ENCODE measurements around the gene ELP4. TPM values are rescaled to one million over a fixed set of nuclear protein-coding genes. Genes with fewer than 3 reads are reported as not detected.
A peak's percentile ranks its signal among the peaks of the same experiment; 100 is the strongest.

Gene ELP4
- total and polyA plus RNA-seq, 9 of the 15 experiments (the other 6 are each of a cell fraction or from before 2014, with no cell fraction given): 24.1 to 60.3 (median 38.7) TPM

DNA sequence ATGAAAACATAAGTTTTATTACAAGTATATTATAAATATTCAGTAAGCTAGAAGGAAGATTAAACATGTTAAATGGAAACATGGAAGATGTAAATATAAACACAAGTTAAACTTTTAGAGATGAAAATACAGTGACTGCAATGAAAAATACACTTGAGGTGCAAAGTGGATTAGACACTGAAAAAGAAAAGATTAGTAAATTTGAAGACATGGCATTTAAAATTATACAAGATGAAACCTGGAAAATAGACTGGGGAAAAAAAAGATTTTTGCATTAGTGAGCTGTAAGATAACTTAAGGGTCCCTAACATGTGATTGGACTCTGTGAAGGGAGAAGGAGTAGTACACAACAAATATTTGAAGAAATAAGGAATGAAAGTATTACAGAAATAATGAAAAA is 33.3 kb downstream of the ELP4 start:
- Histone ChIP-seq H3K9me1 (ENCODE audit: control insufficient read depth, insufficient read depth, low read length) (no peaks in the 10 kb centered on the region), H3K27me3 (ENCODE audit: control insufficient read depth in 2 of 2, insufficient read depth in 2 of 2, low read length in 2 of 2) (no peaks in the 10 kb centered on the region), H3K4me1 (replicated peaks in 1 of 2; ENCODE audit: control insufficient read depth in 2 of 2, insufficient read depth in 2 of 2, low read length in 2 of 2) (no peaks in the 10 kb centered on the region), H2AFZ (ENCODE audit: low read depth, low read length) (no peak overlapping the region), H3K4me2 (ENCODE audit: insufficient read depth, low read length) (no peak overlapping the region), H3K79me2 (ENCODE audit: control insufficient read depth, insufficient read depth, low read length) (no peaks in the 10 kb centered on the region), H3K27ac (ENCODE audit: extremely low read depth, low read depth, low read length) (no peak overlapping the region), H3K4me3 (no peak overlapping the region), H3K9me3 (replicated peaks; ENCODE audit: control insufficient read depth, insufficient read depth, low read depth, low read length) (no peaks in the 10 kb centered on the region; the same call in none of the 2 replicates), H3K36me3 (ENCODE audit: control insufficient read depth, insufficient read depth, low read length) (peaks cover 20% of the 10 kb centered on the region), H4K20me1 (replicated peaks; ENCODE audit: control insufficient read depth, insufficient read depth, low read length) (no peaks in the 10 kb centered on the region), H3K9ac (ENCODE audit: insufficient read depth in 1 of 2, low read depth in 2 of 2, low read length in 2 of 2) (no peak overlapping the region)
- ATAC-seq (no peak), DNase-seq (ENCODE audit: extremely low read depth in 1 of 4, low spot score in 3 of 4) (no peak), FAIRE-seq (no peak)
- ChIA-PET CTCF (ENCODE audit: low intra/inter-chr PET ratio) (no interaction called here), POLR2A (no interaction called here)
- in situ Hi-C loops (cut with MboI) (no loop called here), intact Hi-C loops (cut with micrococcal nuclease) (no loop called here)
- BruUV-seq (replicated peaks): no TSS peak
- TF ChIP-seq CBX3 (IDR thresholded peaks at IDR 0.05; ENCODE audit: borderline replicate concordance in 1 of 2, low read length in 2 of 2) (0 out of 3 replicates have a peak, but pooled peaks of 1 of the 2 experiments have one; percentile 45), FOXM1 (IDR thresholded peaks at IDR 0.05; ENCODE audit: low read depth) (no peak), FOXM1 (CRISPR knock-in tag; IDR thresholded peaks at IDR 0.05; ENCODE audit: low read depth) (no peak), FOXA3 (CRISPR knock-in tag; conservative IDR thresholded peaks at IDR 0.05 in 1 of 2, IDR thresholded peaks at IDR 0.05 in 1 of 2) (no peak), ZFP30 (CRISPR knock-in tag; IDR thresholded peaks at IDR 0.05; ENCODE audit: borderline replicate concordance) (peak; percentile 58; the same call in 1 of the 2 replicates), RBM25 (IDR thresholded peaks at IDR 0.05; ENCODE audit: low read depth, low read length, severe bottlenecking) (peak; percentile 35)

DNA sequence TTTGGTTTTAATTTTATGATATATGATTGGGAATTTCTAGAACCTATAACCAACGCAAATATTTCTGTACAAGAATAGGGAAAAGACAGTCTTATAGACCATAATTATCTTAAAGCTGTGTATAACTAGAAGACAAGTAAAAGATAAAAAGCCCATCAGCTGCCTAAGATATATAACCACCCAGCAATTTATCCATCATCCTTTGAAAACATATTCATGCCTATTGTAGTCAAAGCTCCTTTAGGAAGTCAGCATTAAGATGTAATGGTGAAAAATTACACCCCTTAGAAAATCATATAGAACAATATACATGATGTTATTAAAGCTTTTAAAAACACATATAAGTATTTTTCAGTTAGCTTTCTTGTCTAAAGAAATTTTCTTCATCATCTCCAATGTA is 46.4 kb downstream of the ELP4 start:
- no peak overlapping the region for H2AFZ ChIP-seq (ENCODE audit: low read depth, low read length)
- no peaks in the 10 kb centered on the region for H3K4me1 ChIP-seq (replicated peaks in 1 of 2; ENCODE audit: control insufficient read depth in 2 of 2, insufficient read depth in 2 of 2, low read length in 2 of 2)
- H3K9me3 ChIP-seq (replicated peaks; ENCODE audit: control insufficient read depth, insufficient read depth, low read depth, low read length): no peaks in the 10 kb centered on the region
- no peaks in the 10 kb centered on the region for H3K9me1 ChIP-seq (ENCODE audit: control insufficient read depth, insufficient read depth, low read length)
- no peak for FAIRE-seq
- no peaks in the 10 kb centered on the region for H3K79me2 ChIP-seq (ENCODE audit: control insufficient read depth, insufficient read depth, low read length)
- no peaks in the 10 kb centered on the region for H3K36me3 ChIP-seq (ENCODE audit: control insufficient read depth, insufficient read depth, low read length)
- H4K20me1 ChIP-seq (replicated peaks; ENCODE audit: control insufficient read depth, insufficient read depth, low read length): no peaks in the 10 kb centered on the region
- H3K4me3 ChIP-seq: no peak overlapping the region
- no peak overlapping the region for H3K9ac ChIP-seq (ENCODE audit: insufficient read depth in 1 of 2, low read depth in 2 of 2, low read length in 2 of 2)
- CTCF ChIA-PET (ENCODE audit: low intra/inter-chr PET ratio): no interaction called here
- H3K27me3 ChIP-seq (ENCODE audit: control insufficient read depth in 2 of 2, insufficient read depth in 2 of 2, low read length in 2 of 2): no peaks in the 10 kb centered on the region
- intact Hi-C loops (cut with micrococcal nuclease) (no loop called here), in situ Hi-C loops (cut with MboI) (no loop called here)
- TF ChIP-seq EZH2 (IDR thresholded peaks at IDR 0.05; ENCODE audit: borderline replicate concordance, low read depth, low read length): no peak
- no peak for TF ChIP-seq ZNF174 (CRISPR knock-in tag; IDR thresholded peaks at IDR 0.05)
- TF ChIP-seq EP400 (IDR thresholded peaks at IDR 0.05): no peak
- TF ChIP-seq NCOA1 (IDR thresholded peaks at IDR 0.05; ENCODE audit: low read depth): no peak
- no peak for TF ChIP-seq ZNF778 (CRISPR knock-in tag; IDR thresholded peaks at IDR 0.05)
- no peak for TF ChIP-seq RAD21 (CRISPR knock-in tag; conservative IDR thresholded peaks at IDR 0.05 in 1 of 2, IDR thresholded peaks at IDR 0.05 in 1 of 2)
- TF ChIP-seq, protein P1, sequence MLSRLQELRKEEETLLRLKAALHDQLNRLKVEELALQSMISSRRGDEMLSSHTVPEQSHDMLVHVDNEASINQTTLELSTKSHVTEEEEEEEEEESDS (CRISPR knock-in tag; IDR thresholded peaks at IDR 0.05): no peak
- TF ChIP-seq ZNF224 (CRISPR knock-in tag; IDR thresholded peaks at IDR 0.05): no peak
- TF ChIP-seq, protein P2, sequence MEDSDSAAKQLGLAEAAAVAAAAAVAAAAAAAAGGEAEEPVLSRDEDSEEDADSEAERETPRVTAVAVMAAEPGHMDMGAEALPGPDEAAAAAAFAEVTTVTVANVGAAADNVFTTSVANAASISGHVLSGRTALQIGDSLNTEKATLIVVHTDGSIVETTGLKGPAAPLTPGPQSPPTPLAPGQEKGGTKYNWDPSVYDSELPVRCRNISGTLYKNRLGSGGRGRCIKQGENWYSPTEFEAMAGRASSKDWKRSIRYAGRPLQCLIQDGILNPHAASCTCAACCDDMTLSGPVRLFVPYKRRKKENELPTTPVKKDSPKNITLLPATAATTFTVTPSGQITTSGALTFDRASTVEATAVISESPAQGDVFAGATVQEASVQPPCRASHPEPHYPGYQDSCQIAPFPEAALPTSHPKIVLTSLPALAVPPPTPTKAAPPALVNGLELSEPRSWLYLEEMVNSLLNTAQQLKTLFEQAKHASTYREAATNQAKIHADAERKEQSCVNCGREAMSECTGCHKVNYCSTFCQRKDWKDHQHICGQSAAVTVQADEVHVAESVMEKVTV (CRISPR knock-in tag; IDR thresholded peaks at IDR 0.05): no peak
- no peak for TF ChIP-seq ZNF134 (CRISPR knock-in tag; conservative IDR thresholded peaks at IDR 0.05)
- no peak for TF ChIP-seq ZNF57 (CRISPR knock-in tag; IDR thresholded peaks at IDR 0.05)
- POLR2A ChIA-PET: no interaction called here
- no peak for ATAC-seq
- BruUV-seq (replicated peaks): no TSS peak
- DNase-seq (ENCODE audit: extremely low read depth in 1 of 4, low spot score in 3 of 4): no peak
- H3K4me2 ChIP-seq (ENCODE audit: insufficient read depth, low read length): no peak overlapping the region
- H3K27ac ChIP-seq (ENCODE audit: extremely low read depth, low read depth, low read length): no peak overlapping the region
- 56% methylated on average over 1 of the region's 1 CpG for WGBS (ENCODE audit: insufficient coverage, low coverage, missing lambda C conversion rate)

Data from K562 (cell line).